Skin epidermis (tissue), 12 donors: ENCODE results near the gene DUOXA2.
"Not testable (repeated sequence)": the region's sequence is repeated elsewhere in the genome, so short reads cannot be mapped to it uniquely, and the experiment has no call there.

ENCODE experiments used
- H3K27ac ChIP-seq, 21 experiments: fragments of 200-600 bp; sonication (generic) in 11 of 21; one replicate each; pipeline ENCODE4 v1.5.0; 2020; ENCODE audit warnings: mild to moderate bottlenecking in 3 of 21, inconsistent platforms in 2 of 21, moderate library complexity in 2 of 21
- H3K4me3 ChIP-seq, 7 experiments: fragments of 200-600 bp; sonication (generic) in 2 of 7; one replicate each; pipeline ENCODE4 v1.5.0; 2020; ENCODE audit warnings: inconsistent platforms in 2 of 7, mild to moderate bottlenecking in 2 of 7, moderate library complexity in 1 of 7

Gene DUOXA2

GRCh38 chr15:45114076-45114750, at the start of gene DUOXA2, which contains the start of gene DUOX2:
DUOXA2 (plus strand) TSS chr15:45114326; CDS start chr15:45114606, 280 bp downstream.
DUOX2 (minus strand) TSS chr15:45114172; CDS start chr15:45113411, 761 bp downstream.
- H3K4me3 ChIP-seq: no peak within 1 kb of the TSS

GRCh38 chr15:45064386-45064785, 49.7 kb upstream of the DUOXA2 start:
- H3K27ac ChIP-seq: no peak overlapping the region
- H3K4me3 ChIP-seq: no peak overlapping the region

More at GRCh38 chr15:45114076-45114750, at the start of gene DUOXA2, which contains the start of gene DUOX2:
- no peak within 1 kb of the TSS for H3K27ac ChIP-seq

- not testable (repeated sequence) for H3K27ac ChIP-seq, H3K4me3 ChIP-seq
Measured at GRCh38 chr15:45069942-45070360, 44.2 kb upstream of the DUOXA2 start.

GRCh38 chr15:45073602-45074001, 40.5 kb upstream of the DUOXA2 start:
- H3K4me3 ChIP-seq, H3K27ac ChIP-seq: not testable (repeated sequence)

- not testable (repeated sequence) for H3K27ac ChIP-seq, H3K4me3 ChIP-seq
Measured at GRCh38 chr15:45075440-45076320, 38.4 kb upstream of the DUOXA2 start.

- not testable (repeated sequence) for H3K4me3 ChIP-seq, H3K27ac ChIP-seq
Measured at GRCh38 chr15:45077391-45077790, 36.7 kb upstream of the DUOXA2 start.

GRCh38 chr15:45079201-45079600, 34.9 kb upstream of the DUOXA2 start:
- H3K27ac ChIP-seq, H3K4me3 ChIP-seq: not testable (repeated sequence)

- not testable (repeated sequence) for H3K27ac ChIP-seq, H3K4me3 ChIP-seq
Measured at GRCh38 chr15:45079628-45080246, 34.4 kb upstream of the DUOXA2 start.

GRCh38 chr15:45080593-45080992, 33.5 kb upstream of the DUOXA2 start:
- not testable (repeated sequence) for H3K27ac ChIP-seq, H3K4me3 ChIP-seq

- H3K27ac ChIP-seq, H3K4me3 ChIP-seq: not testable (repeated sequence)
Measured at GRCh38 chr15:45082412-45082811, 31.7 kb upstream of the DUOXA2 start.

GRCh38 chr15:45083223-45083622, 30.9 kb upstream of the DUOXA2 start:
- Histone ChIP-seq H3K4me3 (no peak overlapping the region), H3K27ac (no peak overlapping the region)

- Histone ChIP-seq H3K4me3 (no peak overlapping the region), H3K27ac (no peak overlapping the region)
Measured at GRCh38 chr15:45084163-45084562, 30.0 kb upstream of the DUOXA2 start.

- no peak overlapping the region for H3K4me3 ChIP-seq
Measured at GRCh38 chr15:45087513-45087912, 26.6 kb upstream of the DUOXA2 start.

GRCh38 chr15:45088801-45089711, 25.1 kb upstream of the DUOXA2 start:
- H3K4me3 ChIP-seq: no peak overlapping the region
- H3K27ac ChIP-seq: no peak overlapping the region

More at GRCh38 chr15:45087513-45087912, 26.6 kb upstream of the DUOXA2 start:
- no peak overlapping the region for H3K27ac ChIP-seq

- H3K27ac ChIP-seq: no peak overlapping the region
- H3K4me3 ChIP-seq: no peak overlapping the region
Measured at GRCh38 chr15:45089712-45090373, 24.3 kb upstream of the DUOXA2 start.

GRCh38 chr15:45091161-45091560, 23.0 kb upstream of the DUOXA2 start:
- H3K4me3 ChIP-seq: no peak overlapping the region
- H3K27ac ChIP-seq: peak overlapping the region in 1 of 21 experiments; percentile 8

- Histone ChIP-seq H3K27ac (peak overlapping the region in 1 of 21 experiments; percentile 8), H3K4me3 (no peak overlapping the region)
Measured at GRCh38 chr15:45091576-45091975, 22.6 kb upstream of the DUOXA2 start.

- no peak overlapping the region for H3K4me3 ChIP-seq
Measured at GRCh38 chr15:45093013-45093412, 21.1 kb upstream of the DUOXA2 start.

More at GRCh38 chr15:45093013-45093412, 21.1 kb upstream of the DUOXA2 start:
- H3K27ac ChIP-seq: no peak overlapping the region
